ENCODE measurements around the gene PAFAH1B2.
A peak's percentile ranks its signal among the peaks of the same experiment; 100 is the strongest.
"Not testable (repeated sequence)": the region's sequence is repeated elsewhere in the genome, so short reads cannot be mapped to it uniquely, and the experiment has no call there.

PAFAH1B2 gene

DNA sequence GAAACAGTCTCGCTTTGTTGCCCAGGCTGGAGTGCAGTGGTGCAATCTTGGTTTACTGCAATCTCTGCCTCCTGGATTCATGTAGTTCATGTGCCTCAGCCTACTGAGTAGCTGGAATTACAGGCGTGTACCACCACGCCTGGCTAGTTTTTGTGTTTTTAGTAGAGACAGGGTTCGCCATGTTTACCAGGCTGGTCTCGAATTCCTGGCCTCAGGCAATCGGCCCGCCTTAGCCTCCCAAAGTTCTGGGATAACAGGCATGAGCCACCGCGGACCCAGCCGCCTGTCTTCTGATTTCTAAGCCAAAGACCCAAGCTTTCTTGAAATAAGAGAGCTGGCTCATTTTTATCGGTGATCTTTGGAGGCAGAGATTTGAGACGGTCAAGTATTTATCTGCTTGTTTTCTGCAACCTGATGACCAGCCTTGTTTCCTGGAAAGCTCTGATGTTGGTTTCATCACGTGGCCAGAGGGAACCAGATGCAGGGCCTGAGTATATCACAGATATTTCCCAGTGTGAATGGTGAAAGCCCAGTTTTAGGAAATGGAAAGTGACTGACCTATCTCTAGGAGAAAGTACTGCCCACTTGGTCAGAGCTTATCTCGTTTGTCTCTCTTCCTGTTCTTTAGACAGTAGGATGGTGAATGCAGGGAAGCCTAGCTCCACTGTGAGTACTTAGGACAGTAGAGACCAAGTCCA, 28.8 kb downstream of the PAFAH1B2 start:
- DNase-seq (ENCODE audit: low read depth, low spot score) = peak; percentile 87

DNA sequence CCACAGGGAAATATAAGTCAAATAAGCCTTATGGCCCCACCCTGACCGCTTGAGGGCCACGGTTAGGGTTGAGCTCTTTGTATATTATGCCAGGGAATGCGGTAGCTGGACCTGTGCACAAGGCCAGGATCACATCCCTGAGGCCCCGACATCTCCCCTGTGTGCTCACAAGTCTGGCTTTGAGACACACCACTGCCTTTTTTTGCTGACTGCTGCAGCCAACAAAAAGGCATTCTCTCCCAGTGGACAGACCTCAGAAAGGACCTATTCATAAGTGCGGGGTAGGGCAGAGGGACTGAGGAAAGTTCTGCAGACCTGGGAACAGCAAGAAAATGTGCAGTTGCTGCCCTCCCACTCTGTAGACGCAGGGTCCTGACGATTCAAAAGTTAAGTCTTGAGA, 31.0 kb downstream of the PAFAH1B2 start:
- no peak for DNase-seq (ENCODE audit: low read depth, low spot score)

DNA sequence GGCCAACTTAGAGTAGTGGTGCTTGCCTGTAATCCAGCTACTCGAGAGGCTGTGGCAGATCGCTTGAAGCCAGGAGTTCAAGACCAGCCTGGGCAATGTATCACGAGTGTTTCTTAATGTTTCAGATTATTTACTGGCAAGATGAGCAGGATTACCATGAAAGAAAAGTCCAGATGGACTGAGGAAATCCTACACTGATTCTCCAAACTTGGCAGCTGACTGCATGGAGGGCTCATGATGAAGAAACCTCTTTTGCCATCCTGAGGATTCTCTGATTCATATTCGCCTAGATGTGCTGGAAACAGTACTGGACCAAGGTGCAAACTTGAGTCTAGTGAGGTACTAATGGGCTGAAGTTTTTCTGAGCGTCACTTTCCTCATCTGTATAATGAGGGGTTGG, 31.7 kb downstream of the PAFAH1B2 start:
- DNase-seq (ENCODE audit: low read depth, low spot score) = no peak

DNA sequence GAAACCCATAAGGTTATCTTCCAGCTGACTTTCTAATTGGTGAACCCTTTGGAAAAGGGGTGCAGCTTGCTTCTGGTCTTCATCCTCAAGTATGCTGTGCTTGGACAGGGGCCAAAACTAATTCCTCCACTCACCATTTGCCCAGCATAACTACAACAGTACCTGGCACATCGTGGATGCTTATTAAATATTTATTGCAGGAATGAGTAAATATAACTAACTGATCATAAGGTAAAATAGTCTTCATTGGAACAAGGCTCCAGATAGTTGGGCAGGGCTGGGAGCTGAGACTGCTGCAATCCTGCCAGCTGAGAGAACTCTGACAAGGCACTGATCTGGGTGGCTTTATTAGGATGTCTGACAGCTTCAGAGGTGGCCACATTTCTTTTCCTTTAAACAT, 32.1 kb downstream of the PAFAH1B2 start:
- no peak for DNase-seq (ENCODE audit: low read depth, low spot score)

DNA sequence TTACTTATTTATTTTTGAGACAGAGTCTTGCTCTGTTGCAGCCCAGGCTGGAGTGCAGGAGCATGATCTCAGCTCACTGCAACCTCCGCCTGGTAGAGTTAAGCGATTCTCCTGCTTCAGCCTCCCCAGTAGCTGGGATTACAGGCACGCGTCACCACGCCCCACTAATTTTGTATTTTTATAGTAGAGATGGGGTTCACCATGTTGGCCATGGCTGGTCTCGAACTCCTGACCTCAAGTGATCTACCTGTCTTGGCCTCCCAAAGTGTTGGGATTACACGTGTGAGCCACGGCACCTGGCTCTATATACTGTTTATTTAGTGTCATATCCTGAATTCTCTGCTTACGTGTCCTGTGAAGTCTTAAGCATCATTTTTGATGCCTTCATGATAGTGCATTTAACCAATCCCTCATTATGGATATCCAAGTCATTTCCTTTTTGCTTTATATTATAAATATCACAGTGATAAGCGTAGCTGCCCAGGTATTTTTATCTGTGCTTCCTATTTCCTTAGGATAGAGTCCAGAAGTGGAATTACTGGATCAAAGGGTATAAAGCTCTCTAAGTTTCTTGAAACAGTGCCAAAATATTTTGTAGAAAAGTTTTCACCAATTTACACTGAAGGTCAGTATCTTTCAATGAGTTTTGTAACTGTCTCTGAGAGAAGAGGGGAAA, 33.6 kb downstream of the PAFAH1B2 start:
- DNase-seq (ENCODE audit: low read depth, low spot score) = no peak

DNA sequence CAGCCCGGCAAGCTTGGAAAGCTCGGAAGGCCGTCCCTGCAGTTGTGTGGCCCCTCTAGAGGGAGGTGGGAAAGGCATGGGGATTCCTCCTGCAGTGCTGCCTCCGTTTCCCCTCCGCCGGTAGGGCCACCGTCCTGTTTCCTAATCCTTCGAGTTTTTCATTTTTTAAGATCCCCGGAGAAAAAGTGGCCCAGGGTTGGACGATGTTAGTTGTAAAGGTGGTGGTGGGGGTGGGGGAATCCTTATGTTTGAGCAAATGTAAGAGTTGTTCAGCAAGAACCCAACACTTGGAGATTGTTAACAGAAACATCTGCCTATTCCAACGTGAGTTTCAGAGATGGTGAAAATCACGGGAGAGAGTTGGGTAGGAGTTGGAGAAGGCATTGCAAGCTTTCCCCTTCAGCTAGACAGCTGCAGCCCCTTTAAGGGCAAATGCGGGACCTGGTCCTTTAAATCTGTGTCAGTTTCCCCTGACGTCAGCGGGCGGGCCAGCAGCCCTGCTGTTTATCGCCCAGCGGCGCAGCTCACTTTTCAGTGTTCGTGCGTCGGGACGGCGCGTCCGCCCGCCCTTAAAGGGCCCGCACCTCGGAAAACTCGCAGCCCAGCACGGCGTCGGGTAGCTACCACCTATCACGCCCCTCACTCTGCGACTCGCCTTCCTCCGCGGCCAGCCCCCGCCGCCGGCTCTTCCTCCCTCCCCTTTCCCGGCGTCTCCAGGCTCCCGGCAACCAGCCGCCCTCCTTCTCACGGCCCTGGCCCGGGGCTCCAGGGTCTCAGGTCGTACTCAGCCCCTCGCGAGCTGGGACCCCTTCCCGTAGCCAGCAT, 34.3 kb downstream of the PAFAH1B2 start, which contains the start of gene SIDT2:
Gene SIDT2 (plus strand): TSS at position 534 of the 825 bp plus-strand sequence. CDS start 521 bp downstream, outside the sequence.
- DNase-seq (ENCODE audit: low read depth, low spot score) = peak; percentile 98

DNA sequence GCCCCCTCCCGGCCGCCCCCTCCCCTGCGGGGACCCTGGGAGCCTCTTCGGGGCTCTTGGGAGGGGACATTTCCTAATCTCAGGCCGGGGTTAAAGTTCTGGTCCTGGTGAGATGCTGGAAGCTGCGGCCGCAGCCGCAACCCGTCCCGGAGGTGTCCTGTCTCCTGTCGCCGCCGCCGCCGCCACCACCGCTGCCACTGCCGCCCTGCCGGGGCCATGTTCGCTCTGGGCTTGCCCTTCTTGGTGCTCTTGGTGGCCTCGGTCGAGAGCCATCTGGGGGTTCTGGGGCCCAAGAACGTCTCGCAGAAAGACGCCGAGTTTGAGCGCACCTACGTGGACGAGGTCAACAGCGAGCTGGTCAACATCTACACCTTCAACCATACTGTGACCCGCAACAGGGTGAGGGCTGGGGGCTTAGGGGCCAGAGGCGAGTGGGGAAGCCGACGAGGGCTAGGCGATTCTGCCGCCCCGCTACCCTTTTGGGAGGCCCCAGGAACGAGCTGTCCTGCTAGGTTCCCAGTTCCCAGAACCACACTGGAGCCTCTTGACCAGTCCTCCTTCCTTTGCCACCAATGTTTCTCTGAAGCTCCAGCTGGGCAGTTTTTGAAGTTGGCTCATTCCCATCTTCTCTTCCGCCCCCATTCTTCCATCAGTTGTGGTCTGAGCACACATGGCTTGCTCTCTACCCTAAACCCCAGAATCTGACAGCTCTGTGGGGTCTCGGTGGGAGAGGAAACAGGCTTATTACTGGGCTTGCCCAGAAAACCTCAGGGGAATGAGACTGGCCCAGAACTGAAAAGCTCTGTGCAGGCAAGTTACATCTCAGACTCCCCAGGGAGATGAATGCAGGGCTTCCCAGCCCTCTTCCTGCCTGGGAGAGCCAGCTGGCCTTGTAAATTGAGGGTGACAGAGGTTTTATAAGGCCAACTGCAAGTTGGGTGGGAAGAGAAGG, 35.2 kb downstream of the PAFAH1B2 start:
- no peak for DNase-seq (ENCODE audit: low read depth, low spot score)

DNA sequence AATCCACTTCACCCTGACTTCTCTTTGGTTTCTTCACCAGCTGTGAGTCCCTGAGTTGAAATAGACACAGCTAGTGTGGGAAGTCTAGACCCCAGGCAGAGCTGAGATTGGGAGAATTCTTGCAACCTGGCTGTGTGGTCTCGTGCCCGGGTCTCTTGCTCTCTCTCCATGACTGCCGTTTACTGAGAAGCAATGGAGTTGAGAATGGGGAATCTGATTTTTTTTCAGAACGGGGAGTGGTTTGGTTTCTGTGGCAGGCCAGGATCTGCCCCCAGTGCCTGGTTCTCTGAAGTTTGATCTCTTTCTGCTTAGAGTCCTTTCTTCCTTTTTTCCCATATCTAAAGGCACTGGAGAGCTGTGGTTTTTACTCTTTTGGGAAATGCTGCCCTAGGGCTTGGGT, 35.9 kb downstream of the PAFAH1B2 start:
- DNase-seq (ENCODE audit: low read depth, low spot score) = peak; percentile 41

DNA sequence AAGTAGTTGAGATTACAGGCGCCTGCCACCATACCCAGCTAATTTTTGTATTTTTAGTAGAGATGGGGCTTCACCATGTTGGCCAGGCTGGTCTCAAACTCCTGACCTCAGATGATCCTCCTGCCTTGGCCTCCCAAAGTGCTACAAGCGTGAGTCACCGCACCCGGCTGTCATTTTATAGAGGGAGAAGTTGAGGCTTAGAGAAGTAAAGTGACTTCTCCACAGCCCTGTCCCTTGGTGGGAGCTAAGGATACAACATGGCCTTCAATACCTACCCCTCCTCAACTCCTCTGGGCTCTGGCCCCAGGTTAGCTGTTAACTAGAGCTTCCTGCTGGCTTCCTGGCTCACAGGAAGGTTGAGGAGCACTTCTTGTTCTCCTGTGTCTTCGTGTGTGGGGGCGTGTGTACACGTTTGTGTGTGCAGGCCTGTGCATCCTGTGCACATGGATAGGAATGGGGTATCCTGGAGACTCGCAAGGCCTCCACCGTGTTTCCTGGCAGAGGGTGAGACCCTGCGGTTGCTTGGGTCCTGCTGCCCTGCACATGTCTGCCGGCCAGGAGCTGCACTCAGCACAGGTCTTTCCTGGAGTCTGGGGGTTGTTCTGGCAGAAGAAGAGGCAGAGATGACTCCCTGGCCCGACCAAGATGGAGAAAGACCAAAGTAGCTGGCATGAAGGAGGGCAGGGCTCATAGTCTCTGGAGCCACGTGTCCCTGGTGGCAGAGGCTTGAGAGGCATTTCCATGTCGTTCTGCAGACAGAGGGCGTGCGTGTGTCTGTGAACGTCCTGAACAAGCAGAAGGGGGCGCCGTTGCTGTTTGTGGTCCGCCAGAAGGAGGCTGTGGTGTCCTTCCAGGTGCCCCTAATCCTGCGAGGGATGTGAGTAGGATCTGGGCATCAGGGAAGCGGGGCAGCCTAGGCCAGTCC, 36.8 kb downstream of the PAFAH1B2 start:
- peak; percentile 89 for DNase-seq (ENCODE audit: low read depth, low spot score)

DNA sequence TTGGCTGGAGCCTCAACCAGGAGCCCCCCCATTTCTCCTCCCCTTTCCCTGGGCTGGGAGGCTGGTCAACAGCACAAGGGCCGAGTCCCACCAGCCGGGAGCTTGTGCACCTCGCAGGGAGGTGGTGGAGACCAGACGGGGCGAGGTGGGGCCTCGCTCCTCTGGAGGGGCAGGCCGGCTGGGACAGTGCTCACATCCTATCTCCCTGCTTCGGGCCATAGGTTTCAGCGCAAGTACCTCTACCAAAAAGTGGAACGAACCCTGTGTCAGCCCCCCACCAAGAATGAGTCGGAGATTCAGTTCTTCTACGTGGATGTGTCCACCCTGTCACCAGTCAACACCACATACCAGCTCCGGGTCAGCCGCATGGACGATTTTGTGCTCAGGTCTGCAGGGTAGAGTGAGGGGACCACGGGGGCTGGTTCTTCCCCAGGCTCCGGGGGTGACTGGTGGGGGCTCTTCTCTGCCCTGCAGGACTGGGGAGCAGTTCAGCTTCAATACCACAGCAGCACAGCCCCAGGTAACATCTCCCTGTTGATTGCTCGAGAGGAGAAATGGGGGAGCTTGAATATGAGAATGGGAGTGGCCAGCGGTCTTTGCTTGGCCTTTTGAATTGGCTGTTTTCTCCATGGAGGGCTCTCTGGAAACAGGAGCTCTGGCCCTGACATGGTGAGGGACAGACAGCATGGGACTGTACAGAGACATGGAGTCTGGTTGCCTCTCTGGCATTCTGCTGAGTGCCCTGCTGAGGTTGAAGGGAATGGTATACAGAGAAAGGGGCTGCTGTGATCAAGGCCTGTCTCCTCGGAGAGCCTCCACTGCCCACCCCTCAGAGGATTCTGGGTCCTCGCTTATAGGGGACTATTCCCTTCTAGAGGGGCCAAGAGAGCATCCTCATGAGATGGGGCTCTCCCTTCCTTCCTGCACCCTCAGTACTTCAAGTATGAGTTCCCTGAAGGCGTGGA, 37.8 kb downstream of the PAFAH1B2 start:
- DNase-seq (ENCODE audit: low read depth, low spot score) = no peak

DNA sequence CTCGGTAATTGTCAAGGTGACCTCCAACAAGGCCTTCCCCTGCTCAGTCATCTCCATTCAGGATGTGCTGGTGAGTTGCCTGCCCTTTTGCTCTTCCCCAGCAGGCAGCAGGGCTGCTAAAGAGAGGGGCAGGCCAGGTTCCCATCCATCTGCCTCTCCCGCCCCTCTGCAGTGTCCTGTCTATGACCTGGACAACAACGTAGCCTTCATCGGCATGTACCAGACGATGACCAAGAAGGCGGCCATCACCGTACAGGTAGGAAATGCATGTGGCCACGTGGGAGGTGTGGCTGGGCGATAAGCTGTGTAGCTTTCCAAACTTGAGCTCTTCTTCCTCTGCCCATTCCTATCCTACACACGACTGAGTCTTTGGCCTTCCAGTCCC, 38.5 kb downstream of the PAFAH1B2 start:
- DNase-seq (ENCODE audit: low read depth, low spot score) = no peak

DNA sequence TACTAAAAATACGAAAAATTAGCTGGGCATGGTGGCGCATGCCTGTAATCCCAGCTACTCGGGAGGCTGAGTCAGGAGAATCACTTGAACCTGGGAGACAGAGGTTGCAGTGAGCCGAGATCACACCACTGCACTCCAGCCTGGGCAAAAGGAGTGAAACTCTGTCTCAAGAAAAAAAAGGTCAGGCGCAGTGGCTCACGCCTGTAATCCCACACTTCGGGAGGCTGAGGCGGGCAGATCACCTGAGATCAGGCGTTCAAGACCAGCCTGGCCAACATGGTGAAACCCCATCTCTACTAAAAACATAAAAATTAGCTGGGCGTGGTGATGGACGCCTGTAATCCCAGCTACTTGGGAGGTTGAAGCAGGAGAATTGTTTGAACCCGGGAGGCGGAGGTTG, 39.1 kb downstream of the PAFAH1B2 start:
- not testable (repeated sequence) for DNase-seq (ENCODE audit: low read depth, low spot score)

DNA sequence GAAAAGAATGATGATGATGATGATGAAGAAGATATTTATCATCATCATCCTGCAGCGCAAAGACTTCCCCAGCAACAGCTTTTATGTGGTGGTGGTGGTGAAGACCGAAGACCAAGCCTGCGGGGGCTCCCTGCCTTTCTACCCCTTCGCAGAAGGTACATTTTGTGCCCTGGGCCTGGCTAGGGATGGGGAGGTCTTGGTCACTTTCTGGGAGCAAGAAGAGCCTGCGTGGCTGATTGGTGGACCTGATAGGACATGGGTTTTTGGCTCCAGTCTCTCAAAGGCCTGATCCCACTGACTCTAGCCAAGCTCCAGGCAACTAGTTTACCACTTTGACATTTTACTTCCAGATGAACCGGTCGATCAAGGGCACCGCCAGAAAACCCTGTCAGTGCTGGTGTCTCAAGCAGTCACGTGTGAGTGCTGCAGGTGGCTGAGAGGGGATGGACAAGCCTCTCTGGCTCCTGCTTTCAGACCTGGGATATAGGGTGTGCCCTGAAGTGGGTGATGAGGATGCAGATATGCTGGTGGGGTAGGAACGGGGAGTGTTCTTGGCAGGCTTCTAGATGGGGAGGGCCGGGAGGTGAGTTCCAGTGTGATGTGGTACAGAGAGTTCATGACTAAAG, 39.8 kb downstream of the PAFAH1B2 start:
- no peak for DNase-seq (ENCODE audit: low read depth, low spot score)

DNA sequence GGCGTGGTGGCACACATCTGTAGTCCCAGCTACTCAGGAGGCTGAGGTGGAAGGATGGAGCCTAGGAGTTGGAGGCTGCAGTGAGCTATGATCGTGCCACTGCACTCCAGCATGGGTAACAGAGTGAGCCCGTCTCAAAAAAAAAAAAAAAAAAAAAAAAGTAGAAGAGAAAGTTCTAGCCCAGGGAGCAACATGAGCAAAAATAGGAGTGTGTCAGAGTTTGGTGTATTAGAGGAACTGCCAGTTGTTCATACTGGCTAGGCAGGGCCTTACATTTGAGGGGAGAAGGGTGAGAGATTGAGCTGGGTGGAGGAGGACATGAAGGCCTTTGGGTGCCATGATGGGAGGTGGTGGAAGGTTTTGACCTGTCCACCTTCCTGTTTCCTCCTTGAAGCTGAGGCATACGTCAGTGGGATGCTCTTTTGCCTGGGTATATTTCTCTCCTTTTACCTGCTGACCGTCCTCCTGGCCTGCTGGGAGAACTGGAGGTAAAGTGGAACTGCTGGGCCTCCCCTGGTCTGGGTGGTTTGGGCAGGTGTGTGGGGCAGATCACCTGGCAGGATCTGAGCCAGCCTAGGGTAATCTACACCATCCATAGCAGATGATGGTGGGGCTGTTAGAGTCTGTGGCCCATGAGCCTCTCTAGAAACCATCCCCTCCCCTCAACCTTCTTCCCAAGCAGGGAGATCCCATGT, 41.8 kb downstream of the PAFAH1B2 start:
- DNase-seq (ENCODE audit: low read depth, low spot score) = no peak

DNA sequence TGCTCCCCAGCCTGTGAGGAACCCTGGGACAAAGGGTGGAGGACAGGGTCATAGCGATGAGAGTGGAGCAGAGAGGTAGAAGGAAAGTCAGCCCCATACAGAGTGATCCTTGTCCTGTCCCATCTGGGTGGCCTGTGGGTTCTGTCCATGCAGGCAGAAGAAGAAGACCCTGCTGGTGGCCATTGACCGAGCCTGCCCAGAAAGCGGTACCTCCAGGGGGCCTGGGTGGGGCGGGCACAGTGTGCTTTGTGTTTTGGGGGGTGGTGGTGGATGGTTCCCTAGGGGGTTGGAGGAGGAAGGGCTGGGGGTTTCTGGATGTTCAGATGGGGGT, 42.3 kb downstream of the PAFAH1B2 start:
- DNase-seq (ENCODE audit: low read depth, low spot score) = no peak

DNA sequence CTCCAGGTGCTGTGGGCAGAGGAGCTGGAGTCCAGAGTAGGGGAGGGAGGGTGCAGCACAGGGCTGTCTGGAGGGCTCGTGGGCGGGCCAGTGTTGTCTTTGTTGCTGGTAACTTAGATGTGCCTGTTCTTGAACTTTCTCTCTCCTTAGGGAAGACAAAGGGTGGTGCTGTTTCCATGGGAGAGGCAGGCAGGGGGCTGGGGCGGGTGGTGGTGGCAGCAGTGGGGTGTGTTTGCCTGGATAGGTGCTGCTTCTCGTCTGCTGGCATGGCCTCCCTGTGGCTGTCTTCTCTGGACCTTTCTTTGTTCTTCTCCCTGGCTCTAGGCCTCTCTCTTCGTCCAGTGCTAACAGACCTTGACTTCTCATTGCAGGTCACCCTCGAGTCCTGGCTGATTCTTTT, 42.9 kb downstream of the PAFAH1B2 start:
- no peak for DNase-seq (ENCODE audit: low read depth, low spot score)

DNA sequence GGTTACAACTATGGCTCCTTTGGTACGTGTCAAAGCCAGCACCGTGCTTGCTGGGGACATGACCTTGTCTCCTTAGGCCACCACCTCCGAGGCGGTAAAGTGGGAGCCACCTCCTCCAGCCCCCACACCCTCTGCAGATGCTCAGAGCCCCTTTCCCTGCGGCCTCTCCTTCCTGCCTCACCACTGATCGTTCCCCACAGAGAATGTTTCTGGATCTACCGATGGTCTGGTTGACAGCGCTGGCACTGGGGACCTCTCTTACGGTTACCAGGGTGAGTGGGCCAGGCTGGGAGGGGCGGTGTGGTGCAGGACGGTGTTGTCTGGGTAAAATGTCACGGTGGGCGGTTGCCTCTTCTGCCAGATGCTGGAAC, 43.3 kb downstream of the PAFAH1B2 start:
- no peak for DNase-seq (ENCODE audit: low read depth, low spot score)

DNA sequence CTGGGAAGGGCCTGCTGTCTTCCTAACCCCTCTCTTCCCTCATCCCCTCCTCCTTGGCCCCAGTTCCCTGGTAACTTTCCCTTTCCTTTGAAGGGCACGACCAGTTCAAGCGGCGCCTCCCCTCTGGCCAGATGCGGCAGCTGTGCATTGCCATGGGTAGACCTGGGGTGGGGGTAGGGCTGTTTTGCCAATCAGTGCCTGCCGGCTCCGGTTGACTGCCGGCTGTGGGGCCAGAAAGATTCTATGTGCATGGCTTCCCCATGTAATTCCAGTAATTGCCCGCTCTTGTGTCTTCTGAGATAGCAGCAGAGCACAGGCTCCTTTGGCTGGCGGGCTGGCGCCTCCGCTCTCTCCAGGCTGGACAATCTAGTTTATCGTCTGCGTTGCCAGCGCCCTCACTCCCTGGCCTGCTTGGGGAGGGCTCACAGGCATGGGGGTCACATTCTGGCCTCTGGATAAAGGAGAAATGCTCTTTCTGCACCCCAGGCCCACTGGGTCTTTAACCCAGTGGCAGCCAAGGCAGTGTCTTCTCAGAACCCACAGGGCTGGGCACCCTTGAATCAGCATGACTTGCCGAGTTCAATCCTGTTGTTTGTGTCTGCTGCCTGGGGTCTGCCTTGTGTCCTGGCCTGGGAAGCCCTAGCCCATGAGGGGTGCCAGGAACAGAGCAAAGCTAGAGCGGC, 43.9 kb downstream of the PAFAH1B2 start:
- DNase-seq (ENCODE audit: low read depth, low spot score) = no peak
